OCI-LY1 (cell line): ENCODE data around the gene RAD51B.

Experiments used
- EZH2 ChIP-seq: fragments of 200-600 bp; sonication (generic), shearing (Covaris generic); IDR thresholded peaks from 2 replicates; pipeline ENCODE4 v1.8.0; 2017; ENCODE audit warnings: borderline replicate concordance, mixed run types, mild to moderate bottlenecking, antibody characterized with exemption, low read length, moderate library complexity, mixed read lengths
- TF ChIP-seq, protein P1 (sequence below): fragments of 200-600 bp; sonication (generic), shearing (Covaris generic); IDR thresholded peaks from 2 replicates; pipeline ENCODE4 v1.5.1; 2017; ENCODE audit warnings: mild to moderate bottlenecking, antibody characterized with exemption, low read length, moderate library complexity, mixed read lengths

DNA sequence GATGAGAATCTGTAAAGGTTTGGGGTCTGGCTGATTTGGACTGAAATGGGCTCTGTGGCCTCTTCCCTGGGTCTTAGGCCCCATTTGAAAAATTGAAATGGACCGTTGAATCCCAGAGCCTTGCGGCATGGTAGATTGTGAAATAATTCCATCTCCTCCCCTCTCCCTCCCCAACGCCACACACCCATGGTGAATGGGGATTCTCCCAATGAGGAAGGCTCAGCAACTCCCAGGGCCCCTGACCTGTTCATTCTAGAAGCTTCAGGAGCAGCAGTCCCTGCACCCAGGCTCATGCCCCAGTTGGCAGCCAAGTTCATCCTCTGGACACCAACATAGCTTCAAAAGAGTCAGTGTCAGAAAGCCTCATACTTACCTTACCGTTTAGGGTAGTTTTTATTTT is 755.8 kb downstream of the RAD51B start:
- TF ChIP-seq, protein P1, sequence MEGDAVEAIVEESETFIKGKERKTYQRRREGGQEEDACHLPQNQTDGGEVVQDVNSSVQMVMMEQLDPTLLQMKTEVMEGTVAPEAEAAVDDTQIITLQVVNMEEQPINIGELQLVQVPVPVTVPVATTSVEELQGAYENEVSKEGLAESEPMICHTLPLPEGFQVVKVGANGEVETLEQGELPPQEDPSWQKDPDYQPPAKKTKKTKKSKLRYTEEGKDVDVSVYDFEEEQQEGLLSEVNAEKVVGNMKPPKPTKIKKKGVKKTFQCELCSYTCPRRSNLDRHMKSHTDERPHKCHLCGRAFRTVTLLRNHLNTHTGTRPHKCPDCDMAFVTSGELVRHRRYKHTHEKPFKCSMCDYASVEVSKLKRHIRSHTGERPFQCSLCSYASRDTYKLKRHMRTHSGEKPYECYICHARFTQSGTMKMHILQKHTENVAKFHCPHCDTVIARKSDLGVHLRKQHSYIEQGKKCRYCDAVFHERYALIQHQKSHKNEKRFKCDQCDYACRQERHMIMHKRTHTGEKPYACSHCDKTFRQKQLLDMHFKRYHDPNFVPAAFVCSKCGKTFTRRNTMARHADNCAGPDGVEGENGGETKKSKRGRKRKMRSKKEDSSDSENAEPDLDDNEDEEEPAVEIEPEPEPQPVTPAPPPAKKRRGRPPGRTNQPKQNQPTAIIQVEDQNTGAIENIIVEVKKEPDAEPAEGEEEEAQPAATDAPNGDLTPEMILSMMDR: no peak
- no peak for TF ChIP-seq EZH2
